HG03432 (cell line): ENCODE results near the gene MAP3K9.
"Not testable (repeated sequence)": the region's sequence is repeated elsewhere in the genome, so short reads cannot be mapped to it uniquely, and the experiment has no call there.

Source experiments
- ATAC-seq: cut with Tn5 transposase; IDR thresholded peaks from one replicate; pipeline ENCODE4 v1.9.1; 2021; ENCODE audit warnings: mild to moderate bottlenecking, moderate library complexity; ENCODE audit not compliant: unreplicated experiment

MAP3K9 gene

GRCh38 chr14:70726651-70727375 lies 82.5 kb downstream of the MAP3K9 start:
- no peak for ATAC-seq

GRCh38 chr14:70724944-70725343 lies 84.4 kb downstream of the MAP3K9 start:
- no peak for ATAC-seq

- ATAC-seq = no peak
Measured at GRCh38 chr14:70724110-70724509, 85.2 kb downstream of the MAP3K9 start.

GRCh38 chr14:70723276-70723675 lies 86.0 kb downstream of the MAP3K9 start:
- no peak for ATAC-seq

- no peak for ATAC-seq
Measured at GRCh38 chr14:70722418-70722817, 86.9 kb downstream of the MAP3K9 start.

GRCh38 chr14:70721542-70721941 lies 87.8 kb downstream of the MAP3K9 start:
- ATAC-seq = no peak

GRCh38 chr14:70718383-70719118 lies 90.8 kb downstream of the MAP3K9 start:
- no peak for ATAC-seq

- ATAC-seq = no peak
Measured at GRCh38 chr14:70716958-70717357, 92.4 kb downstream of the MAP3K9 start.

- no peak for ATAC-seq
Measured at GRCh38 chr14:70716483-70716882, 92.8 kb downstream of the MAP3K9 start.

GRCh38 chr14:70714055-70714550 lies 95.2 kb downstream of the MAP3K9 start:
- ATAC-seq = no peak

- no peak for ATAC-seq
Measured at GRCh38 chr14:70713511-70713916, 95.8 kb downstream of the MAP3K9 start.

- no peak for ATAC-seq
Measured at GRCh38 chr14:70713096-70713495, 96.2 kb downstream of the MAP3K9 start.

GRCh38 chr14:70711451-70711850 lies 97.9 kb downstream of the MAP3K9 start:
- ATAC-seq = no peak

GRCh38 chr14:70709726-70710382 lies 99.5 kb downstream of the MAP3K9 start:
- ATAC-seq = no peak

GRCh38 chr14:70708717-70709570 lies 100.4 kb downstream of the MAP3K9 start:
- no peak for ATAC-seq

GRCh38 chr14:70707138-70708038 lies 101.9 kb downstream of the MAP3K9 start:
- ATAC-seq = peak; percentile 91

GRCh38 chr14:70706177-70706576 lies 103.1 kb downstream of the MAP3K9 start:
- ATAC-seq = no peak

GRCh38 chr14:70704960-70705359 lies 104.4 kb downstream of the MAP3K9 start:
- no peak for ATAC-seq

- not testable (repeated sequence) for ATAC-seq
Measured at GRCh38 chr14:70703621-70704168, 105.6 kb downstream of the MAP3K9 start.
